DMS53 treated with DMSO at 0.1 percent for 48 hours (cell line): ENCODE measurements around the gene SBF2.
A peak's percentile ranks its signal among the peaks of the same experiment; 100 is the strongest.

ENCODE experiments used
- DNase-seq: peaks from one replicate; lab custom pipeline; 2025; ENCODE audit not compliant: unreplicated experiment; lab: John Stamatoyannopoulos, UW

The SBF2 gene

DNA sequence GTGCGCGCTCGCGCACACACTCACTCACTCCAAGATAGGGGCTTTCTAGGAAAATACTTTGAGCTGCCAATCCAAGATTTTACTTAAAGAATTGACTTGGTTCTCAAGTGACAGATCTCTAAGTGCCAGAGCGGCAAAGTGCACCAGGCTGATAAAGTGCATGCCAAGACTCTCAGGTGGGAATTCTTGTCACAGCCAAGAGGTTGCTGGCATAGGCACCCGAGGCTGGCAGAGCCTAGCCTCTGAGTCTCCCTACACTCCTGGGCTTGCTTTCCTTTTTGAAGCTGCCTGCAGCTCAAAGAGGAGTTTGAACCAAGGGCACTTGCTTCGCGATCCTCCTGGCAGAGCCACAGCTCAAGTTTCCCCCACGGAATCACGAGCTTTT is 8.3 kb upstream of the SBF2 start:
- no peak for DNase-seq

DNA sequence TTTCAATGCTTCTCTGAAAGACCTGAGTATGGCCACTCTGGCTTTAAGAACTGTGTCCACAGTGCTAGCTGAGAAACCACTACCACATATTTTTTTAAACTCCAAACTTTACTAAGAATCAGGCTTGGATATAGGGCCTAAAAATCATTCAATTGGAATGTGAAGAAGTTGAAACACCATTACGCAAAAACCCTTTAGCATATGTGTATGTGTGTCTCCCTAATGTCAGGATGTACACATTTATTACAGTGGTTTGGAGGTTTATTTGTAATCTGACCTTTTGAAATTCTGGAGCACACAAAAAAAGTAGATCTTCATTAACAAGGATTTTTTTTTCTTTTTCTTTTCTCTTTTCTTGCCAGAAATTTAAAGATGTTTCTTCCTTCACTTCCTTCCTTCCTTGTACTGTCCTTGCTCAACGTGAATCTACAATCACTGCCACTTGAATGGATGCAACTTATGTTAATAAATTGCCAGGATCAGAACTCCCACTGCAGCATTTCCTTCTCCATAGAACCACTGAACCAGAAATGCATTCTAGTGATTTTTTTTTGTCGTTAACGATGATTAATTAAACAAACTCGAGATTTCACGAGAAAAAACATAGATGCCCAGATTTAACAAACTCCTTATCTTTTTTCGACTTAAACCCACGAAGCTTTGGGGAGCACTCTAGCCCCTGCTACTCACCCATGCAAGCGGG is 7.8 kb upstream of the SBF2 start:
- DNase-seq: no peak

DNA sequence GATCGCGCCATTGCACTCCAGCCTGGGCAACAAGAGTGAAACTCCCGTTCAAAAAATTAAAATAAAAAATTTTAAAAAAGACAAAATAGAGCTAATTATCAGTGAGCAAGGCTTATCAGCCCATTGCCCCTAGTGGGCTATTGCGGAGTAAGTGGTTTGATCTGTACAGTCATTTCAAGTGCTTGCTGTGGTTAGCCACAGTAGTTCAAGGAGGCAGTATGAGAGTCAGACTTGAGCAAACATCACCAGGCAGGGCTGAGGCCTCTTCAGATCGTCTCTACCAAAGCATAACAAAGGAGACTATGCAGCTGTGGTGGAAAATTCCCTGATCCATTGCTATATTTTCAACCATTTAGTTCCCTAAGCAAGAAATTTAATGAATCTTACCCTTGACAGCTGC is 4.3 kb upstream of the SBF2 start:
- peak; percentile 87 for DNase-seq

- DNase-seq: no peak
Observed at GRCh38 chr11:10295064-10295901, 1.3 kb upstream of the SBF2 start.

GRCh38 chr11:10294290-10294953 is 403 bp upstream of the SBF2 start:
- no peak for DNase-seq

- DNase-seq: no peak
Observed at GRCh38 chr11:10291801-10292638, 2.0 kb downstream of the SBF2 start.

- no peak for DNase-seq
Observed at GRCh38 chr11:10289765-10290380, 4.1 kb downstream of the SBF2 start.

GRCh38 chr11:10288881-10289764 is 4.9 kb downstream of the SBF2 start:
- no peak for DNase-seq

DNA sequence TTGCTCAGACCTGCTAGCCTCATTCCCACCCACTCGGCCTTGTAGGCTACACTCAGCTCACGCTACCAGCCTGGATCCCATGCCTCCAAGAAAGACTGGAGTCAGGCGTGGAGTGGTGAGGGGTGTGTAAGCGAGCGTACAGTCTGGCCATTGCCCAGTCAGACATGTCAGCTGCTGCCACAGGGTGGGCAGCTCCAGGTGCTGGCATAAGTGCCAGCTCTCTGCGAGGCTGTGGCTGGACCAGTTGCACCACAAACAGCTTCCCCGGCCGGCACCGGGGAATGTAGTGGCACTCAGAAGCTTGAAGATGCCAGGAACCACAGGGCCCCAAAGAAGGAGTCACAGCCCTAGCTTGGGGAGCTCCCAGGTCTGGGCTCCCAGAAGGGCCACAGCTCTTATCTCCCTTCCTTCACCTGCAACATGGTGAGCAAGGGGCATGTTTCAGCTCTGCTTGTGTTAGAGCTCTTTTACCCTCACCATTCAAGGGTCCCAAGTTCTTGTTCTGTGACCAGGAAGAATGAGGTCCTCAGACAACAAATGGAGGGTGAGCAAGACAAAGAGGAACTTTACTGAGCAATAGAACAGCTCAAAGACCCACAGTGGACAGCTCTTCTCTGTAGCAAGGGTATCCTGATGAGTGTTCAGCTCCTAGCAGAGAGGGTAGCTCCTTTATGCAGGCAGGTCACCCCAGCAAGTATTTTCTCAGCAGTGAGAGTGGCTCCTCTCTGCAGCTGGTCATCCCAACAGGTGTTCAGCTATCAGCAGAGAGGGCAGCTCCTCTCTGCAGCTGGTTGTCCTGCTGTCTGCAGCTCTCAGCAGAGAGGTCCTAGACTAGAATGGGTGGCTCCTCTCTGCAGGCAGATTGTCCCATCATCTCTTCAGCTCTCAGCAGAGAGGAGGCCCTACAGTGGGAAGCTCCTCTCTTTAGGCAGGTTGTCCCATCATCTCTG is 6.0 kb downstream of the SBF2 start:
- DNase-seq: no peak

- DNase-seq: no peak
Observed at GRCh38 chr11:10287140-10287539, 6.9 kb downstream of the SBF2 start.

DNA sequence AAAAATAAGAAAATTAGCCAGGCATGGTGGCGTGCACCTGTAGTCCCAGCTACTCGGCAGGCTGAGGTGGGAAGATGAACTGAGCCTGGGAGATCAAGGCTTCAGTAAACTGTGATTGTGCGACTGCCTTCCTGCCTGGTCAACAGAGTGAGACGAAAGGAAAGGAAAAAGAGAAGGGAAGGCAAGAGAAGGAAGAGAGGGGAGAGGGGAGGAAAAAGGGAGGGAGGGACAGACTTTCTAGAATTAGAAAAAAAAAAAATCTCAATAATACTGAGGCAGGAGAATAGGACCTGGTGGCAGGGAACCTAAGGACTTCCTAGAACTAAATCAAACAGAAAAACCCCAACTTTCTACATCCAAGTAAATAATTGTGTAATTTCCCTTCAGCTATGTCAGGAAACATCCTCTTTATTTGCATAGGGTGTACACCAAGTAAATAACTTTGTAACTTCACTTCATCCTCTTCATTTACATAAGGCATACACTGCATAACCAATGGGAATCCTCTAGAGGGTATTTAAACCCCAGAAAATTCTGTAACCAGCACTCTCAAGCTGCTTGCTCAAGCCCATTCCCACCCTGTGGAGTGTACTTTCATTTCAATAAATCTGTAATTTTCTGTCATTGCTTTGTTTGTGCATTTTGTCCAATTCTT is 8.7 kb downstream of the SBF2 start:
- DNase-seq: no peak

GRCh38 chr11:10283991-10284390 is 10.0 kb downstream of the SBF2 start:
- DNase-seq: no peak

GRCh38 chr11:10282117-10282516 is 11.9 kb downstream of the SBF2 start:
- DNase-seq: no peak

- DNase-seq: no peak
Observed at GRCh38 chr11:10275714-10276113, 18.3 kb downstream of the SBF2 start.

DNA sequence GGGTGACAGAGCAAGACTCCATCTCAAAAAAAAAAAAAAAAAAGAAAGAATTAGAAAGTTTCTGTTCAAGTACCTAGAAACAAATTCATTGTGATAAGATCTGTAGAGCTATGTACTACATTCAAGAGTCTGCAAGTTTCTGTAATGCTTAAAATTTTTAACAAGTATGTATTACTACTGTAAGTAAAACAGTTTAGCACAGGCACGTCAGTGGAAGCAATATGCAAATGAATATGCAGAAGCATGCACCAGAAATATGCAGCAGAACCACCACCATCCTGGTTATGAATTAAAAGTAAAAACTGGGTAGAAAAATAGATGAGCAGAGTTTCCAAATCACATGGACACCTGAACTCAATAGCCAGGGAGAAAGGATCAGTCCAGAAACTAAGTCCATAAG is 19.3 kb downstream of the SBF2 start:
- no peak for DNase-seq

DNA sequence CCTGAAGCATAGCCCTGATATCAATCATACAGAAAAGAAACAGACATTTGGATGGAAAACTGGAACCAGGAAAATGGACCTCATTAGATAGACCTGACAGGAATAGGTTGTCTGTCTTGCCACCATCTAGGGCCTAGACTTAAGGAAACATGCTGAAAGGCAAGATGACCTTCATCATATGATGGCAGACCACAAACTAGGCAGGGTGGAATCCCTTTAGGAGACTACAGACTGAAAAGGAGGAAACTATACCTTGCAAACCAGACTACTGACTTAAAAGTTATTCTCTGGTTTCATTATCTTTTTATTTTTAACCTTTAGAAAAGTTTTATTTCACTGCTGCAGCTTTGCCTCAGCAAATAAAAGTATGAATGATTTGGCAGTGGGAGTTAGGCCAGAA is 20.3 kb downstream of the SBF2 start:
- DNase-seq: no peak

DNA sequence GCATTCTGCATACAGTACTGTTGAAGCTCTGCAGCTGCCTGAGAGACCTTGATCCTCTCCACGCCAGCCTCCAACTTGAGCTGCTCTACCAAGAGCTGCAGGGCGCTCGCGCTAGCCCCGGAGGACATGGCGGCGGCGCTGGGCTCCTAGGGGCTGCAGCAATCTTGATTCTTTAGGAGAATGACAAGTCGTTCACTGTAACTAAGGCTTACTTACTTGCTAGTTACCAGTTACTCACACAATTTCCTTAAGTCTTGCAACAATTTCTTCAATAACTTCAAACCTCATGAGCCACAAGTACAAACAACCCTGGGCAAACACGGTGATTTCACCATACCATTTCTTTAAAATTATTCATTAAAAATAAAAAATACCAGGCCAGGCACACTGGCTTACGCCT is 21.9 kb downstream of the SBF2 start:
- no peak for DNase-seq
